ENCODE measurements around the gene PPP2R3C.

Gene PPP2R3C

GRCh38 chr14:35138585-35138984 is 16.8 kb upstream of the PPP2R3C start:
- H3K9me3 Mint-ChIP-seq = peaks cover 4% of the 10 kb centered on the region
- no peak overlapping the region for H3K27ac Mint-ChIP-seq
- no peak overlapping the region for H3K4me3 Mint-ChIP-seq

DNA sequence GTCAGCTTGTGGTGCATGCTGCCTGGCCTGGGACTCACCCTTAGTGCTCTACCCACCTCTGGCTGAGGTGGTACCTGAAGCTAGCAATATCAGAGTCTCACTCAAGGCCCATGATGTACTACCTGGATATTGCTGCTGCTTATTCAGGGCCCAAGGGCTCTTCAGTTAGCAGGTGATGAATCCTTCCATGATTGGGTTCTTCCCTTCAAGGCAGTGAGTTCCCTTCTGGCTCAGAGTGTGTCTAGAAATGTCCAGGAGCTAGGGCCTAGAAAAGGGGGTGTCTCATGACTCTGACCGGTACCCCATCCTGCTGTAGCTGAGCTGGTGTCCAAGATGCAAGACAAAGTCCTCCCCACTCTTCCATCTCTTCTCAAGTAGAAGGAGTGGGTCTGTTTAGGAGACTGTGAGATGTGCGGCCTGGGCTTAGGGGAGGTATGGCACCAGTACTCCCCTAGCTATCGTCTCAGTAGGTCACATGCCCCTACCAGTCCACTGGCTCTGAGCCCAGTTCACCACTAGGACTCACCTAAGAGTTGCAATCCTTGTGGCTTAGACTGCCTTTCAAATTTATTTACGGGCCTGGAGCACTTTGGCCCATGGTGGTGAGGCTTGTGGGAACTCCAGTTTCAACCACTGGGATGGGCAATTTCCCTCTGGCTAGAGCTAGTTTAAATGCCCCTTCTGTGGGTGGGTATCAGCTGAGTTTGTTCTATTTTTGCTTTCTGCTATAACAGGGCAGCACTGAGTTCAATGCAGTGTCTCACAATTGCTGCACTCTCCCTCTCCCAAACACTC is 12.7 kb upstream of the PPP2R3C start:
- TF ChIP-seq, protein P1, sequence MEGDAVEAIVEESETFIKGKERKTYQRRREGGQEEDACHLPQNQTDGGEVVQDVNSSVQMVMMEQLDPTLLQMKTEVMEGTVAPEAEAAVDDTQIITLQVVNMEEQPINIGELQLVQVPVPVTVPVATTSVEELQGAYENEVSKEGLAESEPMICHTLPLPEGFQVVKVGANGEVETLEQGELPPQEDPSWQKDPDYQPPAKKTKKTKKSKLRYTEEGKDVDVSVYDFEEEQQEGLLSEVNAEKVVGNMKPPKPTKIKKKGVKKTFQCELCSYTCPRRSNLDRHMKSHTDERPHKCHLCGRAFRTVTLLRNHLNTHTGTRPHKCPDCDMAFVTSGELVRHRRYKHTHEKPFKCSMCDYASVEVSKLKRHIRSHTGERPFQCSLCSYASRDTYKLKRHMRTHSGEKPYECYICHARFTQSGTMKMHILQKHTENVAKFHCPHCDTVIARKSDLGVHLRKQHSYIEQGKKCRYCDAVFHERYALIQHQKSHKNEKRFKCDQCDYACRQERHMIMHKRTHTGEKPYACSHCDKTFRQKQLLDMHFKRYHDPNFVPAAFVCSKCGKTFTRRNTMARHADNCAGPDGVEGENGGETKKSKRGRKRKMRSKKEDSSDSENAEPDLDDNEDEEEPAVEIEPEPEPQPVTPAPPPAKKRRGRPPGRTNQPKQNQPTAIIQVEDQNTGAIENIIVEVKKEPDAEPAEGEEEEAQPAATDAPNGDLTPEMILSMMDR (IDR thresholded peaks at IDR 0.05; ENCODE audit: unreplicated experiment in 3 of 3) = no peak
- Mint-ChIP-seq H3K27me3 (ENCODE audit: low read depth) (no peaks in the 10 kb centered on the region), H3K27ac (no peak overlapping the region), H3K4me1 (no peaks in the 10 kb centered on the region), H3K9me3 (peaks cover 11% of the 10 kb centered on the region), H3K4me3 (no peak overlapping the region), H3K36me3 (ENCODE audit: low read depth) (peaks cover 55% of the 10 kb centered on the region)

More at GRCh38 chr14:35138585-35138984, 16.8 kb upstream of the PPP2R3C start:
- Mint-ChIP-seq H3K36me3 (ENCODE audit: low read depth) (peaks cover 26% of the 10 kb centered on the region), H3K4me1 (no peaks in the 10 kb centered on the region), H3K27me3 (ENCODE audit: low read depth) (no peaks in the 10 kb centered on the region)
- TF ChIP-seq, protein P1 (IDR thresholded peaks at IDR 0.05; ENCODE audit: unreplicated experiment in 3 of 3) = no peak

DNA sequence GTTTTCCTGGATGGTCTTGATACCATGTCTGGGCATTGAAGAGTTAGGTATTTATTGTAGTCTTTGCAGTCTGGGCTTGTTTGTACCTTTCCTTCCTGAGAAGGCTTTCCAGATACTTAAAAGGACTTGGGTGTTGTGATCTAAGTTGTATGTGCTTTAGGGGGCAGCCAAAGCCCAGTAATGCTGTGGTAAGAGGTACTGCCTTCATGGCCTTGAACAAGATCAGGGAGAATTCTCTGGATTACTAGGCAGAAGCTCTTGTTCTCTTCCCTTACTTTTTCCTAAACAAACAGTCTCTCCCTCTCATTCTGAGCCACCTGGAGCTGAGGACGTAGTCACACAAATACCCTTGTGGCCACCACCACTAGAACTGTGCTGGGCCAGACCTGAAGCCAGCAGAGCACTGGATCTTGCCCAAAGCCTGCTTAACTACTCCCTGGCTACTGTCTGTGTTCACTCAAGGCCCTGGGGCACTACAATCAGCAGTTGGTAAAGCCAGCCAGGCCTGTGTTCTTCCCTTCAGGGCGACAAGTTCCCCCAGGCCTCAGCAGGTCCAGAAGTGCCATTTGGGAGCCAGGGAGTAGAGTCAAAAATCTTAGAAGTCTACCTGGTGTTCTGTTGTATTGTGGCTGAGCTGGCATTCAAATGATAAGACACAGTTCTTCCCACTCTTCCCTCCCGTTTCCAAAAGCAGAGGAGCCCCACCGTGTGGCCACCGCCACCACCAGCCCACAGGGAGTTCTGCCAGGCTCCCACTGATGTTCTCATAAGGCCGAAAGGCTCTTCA is 11.9 kb upstream of the PPP2R3C start:
- Mint-ChIP-seq H3K27me3 (ENCODE audit: low read depth) (no peaks in the 10 kb centered on the region), H3K36me3 (ENCODE audit: low read depth) (peaks cover 61% of the 10 kb centered on the region), H3K4me3 (no peak overlapping the region), H3K4me1 (no peaks in the 10 kb centered on the region), H3K27ac (no peak overlapping the region), H3K9me3 (peaks cover 11% of the 10 kb centered on the region)
- TF ChIP-seq, protein P1 (IDR thresholded peaks at IDR 0.05; ENCODE audit: unreplicated experiment in 3 of 3) = no peak

DNA sequence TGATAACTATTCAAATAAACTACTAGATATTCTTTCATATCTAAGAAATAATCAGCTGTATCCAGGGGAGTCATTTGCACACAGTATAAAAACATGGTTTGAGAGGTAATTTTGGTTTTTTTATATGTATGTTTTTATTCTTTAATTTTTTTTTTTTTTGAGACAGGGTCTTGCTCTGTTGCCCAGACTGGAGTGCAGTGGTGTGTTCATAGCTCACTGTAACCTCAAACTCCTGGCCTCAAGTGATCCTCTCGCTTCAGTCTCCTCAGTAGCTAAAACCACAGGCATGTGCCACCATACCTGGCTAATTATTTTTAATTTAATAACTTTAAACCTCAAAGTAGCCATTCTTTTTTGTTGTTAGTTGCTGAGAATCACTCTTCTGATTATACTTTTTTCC is 2.3 kb upstream of the PPP2R3C start:
- H3K27ac Mint-ChIP-seq = peak overlapping the region; percentile 71 to 100 (median 100)
- no peaks in the 10 kb centered on the region for H3K9me3 Mint-ChIP-seq
- no peaks in the 10 kb centered on the region for H3K27me3 Mint-ChIP-seq (ENCODE audit: low read depth)
- H3K4me3 Mint-ChIP-seq = peak overlapping the region; percentile 94 to 99 (median 95)
- H3K4me1 Mint-ChIP-seq = peaks cover 42% of the 10 kb centered on the region
- peaks cover 34% of the 10 kb centered on the region for H3K36me3 Mint-ChIP-seq (ENCODE audit: low read depth)
- TF ChIP-seq, protein P1 (IDR thresholded peaks at IDR 0.05; ENCODE audit: unreplicated experiment in 3 of 3) = no peak

DNA sequence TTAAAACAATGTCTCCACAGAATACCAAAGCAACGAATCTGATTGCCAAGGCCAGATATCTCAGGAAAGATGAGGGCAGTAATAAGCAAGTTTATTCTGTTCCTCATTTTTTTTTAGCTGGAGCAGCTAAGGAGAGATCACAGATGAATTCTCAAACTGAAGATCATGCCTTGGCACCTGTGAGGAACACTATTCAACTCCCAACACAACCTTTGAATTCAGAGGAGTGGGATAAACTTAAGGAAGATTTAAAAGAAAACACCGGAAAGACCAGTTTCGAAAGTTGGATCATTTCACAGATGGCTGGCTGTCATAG is 1.6 kb upstream of the PPP2R3C start:
- no peaks in the 10 kb centered on the region for H3K27me3 Mint-ChIP-seq (ENCODE audit: low read depth)
- peaks cover 33% of the 10 kb centered on the region for H3K36me3 Mint-ChIP-seq (ENCODE audit: low read depth)
- H3K27ac Mint-ChIP-seq = peak overlapping the region; percentile 100
- no peaks in the 10 kb centered on the region for H3K9me3 Mint-ChIP-seq
- peaks cover 41% of the 10 kb centered on the region for H3K4me1 Mint-ChIP-seq
- TF ChIP-seq, protein P1 (IDR thresholded peaks at IDR 0.05; ENCODE audit: unreplicated experiment in 3 of 3) = no peak
- H3K4me3 Mint-ChIP-seq = peak overlapping the region; percentile 94 to 99 (median 95)
